Liver (tissue), 9 donors: ENCODE data around the gene TNK2. TPM values are rescaled to one million over a fixed set of nuclear protein-coding genes. Genes with fewer than 3 reads are reported as not detected.

Experiments
- DNase-seq: peaks from one replicate; pipeline ENCODE4 v3.0.0-alpha.2; 2017; ENCODE audit warnings: low spot score
- H3K27ac ChIP-seq, 2 donors: one replicate each; pipeline ENCODE4 v1.7.0; 2013; ENCODE audit warnings: inconsistent platforms in 2 of 2, low read length in 2 of 2, control low read depth in 1 of 2, low read depth in 1 of 2, mild to moderate bottlenecking in 1 of 2
- H3K27me3 ChIP-seq, 4 donors: one replicate each; pipeline versions ENCODE4 v1.6.1 to v1.7.0; 2013; ENCODE audit warnings: low read length in 3 of 4, inconsistent platforms in 1 of 4, mild to moderate bottlenecking in 1 of 4, moderate library complexity in 1 of 4; ENCODE audit not compliant: control insufficient read depth in 4 of 4, insufficient read depth in 4 of 4
- H3K36me3 ChIP-seq, 4 donors: one replicate each; pipeline versions ENCODE4 v1.6.1 to v1.7.0; 2013; ENCODE audit warnings: low read length in 3 of 4, mild to moderate bottlenecking in 3 of 4, low read depth in 1 of 4, moderate library complexity in 1 of 4; ENCODE audit not compliant: control insufficient read depth in 4 of 4, insufficient read depth in 3 of 4
- H3K4me1 ChIP-seq, 4 donors: one replicate each; pipeline versions ENCODE4 v1.6.1 to v1.7.0; 2013; ENCODE audit warnings: low read length in 3 of 4, mild to moderate bottlenecking in 3 of 4, moderate library complexity in 1 of 4; ENCODE audit not compliant: control insufficient read depth in 4 of 4, insufficient read depth in 4 of 4
- H3K4me3 ChIP-seq, 3 donors: one replicate each; pipeline versions ENCODE4 v1.6.1 to v1.7.0; 2013; ENCODE audit warnings: low read length in 3 of 3, control low read depth in 1 of 3, low read depth in 1 of 3, mild to moderate bottlenecking in 1 of 3
- H3K9ac ChIP-seq, 2 donors: one replicate each; pipeline ENCODE4 v1.7.0; 2013; ENCODE audit warnings: low read length in 2 of 2, mild to moderate bottlenecking in 2 of 2, moderate library complexity in 2 of 2, control low read depth in 1 of 2, low read depth in 1 of 2
- H3K9me3 ChIP-seq, 4 donors: one replicate each; pipeline versions ENCODE4 v1.6.1 to v1.7.0; 2013; ENCODE audit warnings: low read length in 3 of 4; ENCODE audit not compliant: control insufficient read depth in 4 of 4
- ATF3 ChIP-seq: IDR thresholded peaks from 2 replicates; pipeline ENCODE4 v1.6.1; 2016; ENCODE audit warnings: antibody characterized with exemption
- CTCF ChIP-seq: fragments of 150-350 bp; IDR thresholded peaks from 2 replicates; pipeline ENCODE4 v1.5.1; 2017; ENCODE audit warnings: improper control_type of control experiment, low read depth, low read length; ENCODE audit not compliant: missing input control
- FOXA1 ChIP-seq: IDR thresholded peaks from 2 replicates; pipeline ENCODE4 v1.6.1; 2016; ENCODE audit warnings: antibody characterized with exemption
- FOXA2 ChIP-seq: IDR thresholded peaks from 2 replicates; pipeline ENCODE4 v1.6.1; 2016; ENCODE audit warnings: antibody characterized with exemption
- GABPA ChIP-seq, 2 donors: IDR thresholded peaks in 1 of 2; conservative IDR thresholded peaks in 1 of 2; 2 replicates each; pipeline ENCODE4 v1.6.1; 2016; ENCODE audit warnings: antibody characterized with exemption in 2 of 2, mild to moderate bottlenecking in 1 of 2, moderate library complexity in 1 of 2
- HNF4A ChIP-seq, 2 donors: conservative IDR thresholded peaks; 2 replicates each; pipeline ENCODE4 v1.6.1; 2016; ENCODE audit warnings: antibody characterized with exemption in 2 of 2, mild to moderate bottlenecking in 2 of 2
- HNF4G ChIP-seq: IDR thresholded peaks from 2 replicates; pipeline ENCODE4 v1.6.1; 2016; ENCODE audit warnings: antibody characterized with exemption
- JUND ChIP-seq, 2 donors: IDR thresholded peaks; 2 replicates each; pipeline ENCODE4 v1.6.1; 2016; ENCODE audit warnings: antibody characterized with exemption in 2 of 2
- NR2F2 ChIP-seq: IDR thresholded peaks from 2 replicates; pipeline ENCODE4 v1.6.1; 2016; ENCODE audit warnings: antibody characterized with exemption
- RAD21 ChIP-seq, 2 donors: IDR thresholded peaks; 2 replicates each; pipeline ENCODE4 v1.6.1; 2016; ENCODE audit warnings: antibody characterized with exemption in 2 of 2, mild to moderate bottlenecking in 2 of 2
- RXRA ChIP-seq, 2 donors: IDR thresholded peaks; 2 replicates each; pipeline ENCODE4 v1.6.1; 2017 to 2018; ENCODE audit warnings: antibody characterized with exemption in 2 of 2, mild to moderate bottlenecking in 1 of 2
- SP1 ChIP-seq: IDR thresholded peaks from 2 replicates; pipeline ENCODE4 v1.6.1; 2018; ENCODE audit warnings: antibody characterized with exemption, mild to moderate bottlenecking
- TAF1 ChIP-seq: conservative IDR thresholded peaks from 2 replicates; pipeline ENCODE4 v1.6.1; 2016; ENCODE audit warnings: antibody characterized with exemption, mild to moderate bottlenecking
- ZBTB33 ChIP-seq: IDR thresholded peaks from 2 replicates; pipeline ENCODE4 v1.6.1; 2016; ENCODE audit warnings: antibody characterized with exemption
- WGBS: extraction: QIAGEN DNeasy Blood & Tissue Kit; methylation state at CpG from one replicate; pipeline ENCODE4 v1.1.7; 2013; 5-methylcytosine and 5-hydroxymethylcytosine counted together
- polyA plus RNA-seq, 2 donors: library from polyadenylated mRNA; stranded (reverse) in 1 of 2; unstranded in 1 of 2; fragments of 200-250 nt in 1 of 2; fragments of >200 nt in 1 of 2; fragmentation: Nextera tagmentation in 1 of 2; extraction: Ambion mirVana in 1 of 2; gene quantifications; one replicate each; pipeline versions ENCODE4 v1.2.1 to v1.2.3, GENCODE V29; 2013 to 2015
- total RNA-seq, 2 donors: library from RNA; depleted of rRNA; stranded (reverse); fragments of >200 nt; gene quantifications; one replicate each; pipeline ENCODE4 v1.2.3, GENCODE V29; 2014
- donor health status: healthy.
- donor health status: healthy.
- donor health status: healthy.
- donor health status: healthy.
- donor health status: healthy.

Gene TNK2
- total and polyA plus RNA-seq, 4 donors: 4.0 to 12.2 (median 8.8) TPM

- DNase-seq: no peak
Measured at GRCh38 chr3:195884691-195885035, 23.7 kb downstream of the TNK2 start.

GRCh38 chr3:195883801-195884200, 24.6 kb downstream of the TNK2 start:
- no peak for DNase-seq
- Histone ChIP-seq H3K36me3 (peaks cover 11 to 35% (median 19%) of the 10 kb centered on the region in 4 donors), H3K4me3 (no peak overlapping the region), H3K27ac (no peak overlapping the region), H3K27me3 (no peaks in the 10 kb centered on the region), H3K9me3 (no peaks in the 10 kb centered on the region), H3K4me1 (no peaks in the 10 kb centered on the region), H3K9ac (no peak overlapping the region)
- TF ChIP-seq ATF3 (no peak), NR2F2 (no peak), JUND (IDR thresholded peaks at IDR 0.05) (no peak), HNF4A (conservative IDR thresholded peaks at IDR 0.05) (no peak), CTCF (no peak)
- 97% methylated on average over 12 of the region's 12 CpGs for WGBS

More at GRCh38 chr3:195884691-195885035, 23.7 kb downstream of the TNK2 start:
- Histone ChIP-seq H3K9ac (no peak overlapping the region), H3K27ac (no peak overlapping the region), H3K27me3 (no peaks in the 10 kb centered on the region), H3K36me3 (peaks cover 7 to 27% (median 16%) of the 10 kb centered on the region in 4 donors), H3K4me1 (peaks cover 0 to 7% (median 5%) of the 10 kb centered on the region in 4 donors), H3K9me3 (no peaks in the 10 kb centered on the region), H3K4me3 (no peak overlapping the region)
- 96% methylated on average over 14 of the region's 14 CpGs for WGBS
- TF ChIP-seq HNF4A (conservative IDR thresholded peaks at IDR 0.05): no peak
- TF ChIP-seq GABPA (IDR thresholded peaks at IDR 0.05 in 1 of 2, conservative IDR thresholded peaks at IDR 0.05 in 1 of 2): no peak
- TF ChIP-seq JUND (IDR thresholded peaks at IDR 0.05): no peak
- TF ChIP-seq RAD21 (IDR thresholded peaks at IDR 0.05): no peak
- no peak for TF ChIP-seq CTCF
- no peak for TF ChIP-seq ZBTB33
- TF ChIP-seq FOXA2: no peak
- no peak for TF ChIP-seq NR2F2
- no peak for TF ChIP-seq TAF1
- TF ChIP-seq HNF4G: no peak
- no peak for TF ChIP-seq FOXA1
- no peak for TF ChIP-seq SP1
- TF ChIP-seq RXRA (IDR thresholded peaks at IDR 0.05): no peak
- TF ChIP-seq ATF3: no peak
